COLO829 (cell line): ENCODE results near the gene CXADR.
A peak's percentile ranks its signal among the peaks of the same experiment; 100 is the strongest.
"Not testable (repeated sequence)": the region's sequence is repeated elsewhere in the genome, so short reads cannot be mapped to it uniquely, and the experiment has no call there.

Experiments used
- DNase-seq: peaks from one replicate; pipeline ENCODE4 v3.0.0; 2012; ENCODE audit warnings: low spot score

The CXADR gene

DNA sequence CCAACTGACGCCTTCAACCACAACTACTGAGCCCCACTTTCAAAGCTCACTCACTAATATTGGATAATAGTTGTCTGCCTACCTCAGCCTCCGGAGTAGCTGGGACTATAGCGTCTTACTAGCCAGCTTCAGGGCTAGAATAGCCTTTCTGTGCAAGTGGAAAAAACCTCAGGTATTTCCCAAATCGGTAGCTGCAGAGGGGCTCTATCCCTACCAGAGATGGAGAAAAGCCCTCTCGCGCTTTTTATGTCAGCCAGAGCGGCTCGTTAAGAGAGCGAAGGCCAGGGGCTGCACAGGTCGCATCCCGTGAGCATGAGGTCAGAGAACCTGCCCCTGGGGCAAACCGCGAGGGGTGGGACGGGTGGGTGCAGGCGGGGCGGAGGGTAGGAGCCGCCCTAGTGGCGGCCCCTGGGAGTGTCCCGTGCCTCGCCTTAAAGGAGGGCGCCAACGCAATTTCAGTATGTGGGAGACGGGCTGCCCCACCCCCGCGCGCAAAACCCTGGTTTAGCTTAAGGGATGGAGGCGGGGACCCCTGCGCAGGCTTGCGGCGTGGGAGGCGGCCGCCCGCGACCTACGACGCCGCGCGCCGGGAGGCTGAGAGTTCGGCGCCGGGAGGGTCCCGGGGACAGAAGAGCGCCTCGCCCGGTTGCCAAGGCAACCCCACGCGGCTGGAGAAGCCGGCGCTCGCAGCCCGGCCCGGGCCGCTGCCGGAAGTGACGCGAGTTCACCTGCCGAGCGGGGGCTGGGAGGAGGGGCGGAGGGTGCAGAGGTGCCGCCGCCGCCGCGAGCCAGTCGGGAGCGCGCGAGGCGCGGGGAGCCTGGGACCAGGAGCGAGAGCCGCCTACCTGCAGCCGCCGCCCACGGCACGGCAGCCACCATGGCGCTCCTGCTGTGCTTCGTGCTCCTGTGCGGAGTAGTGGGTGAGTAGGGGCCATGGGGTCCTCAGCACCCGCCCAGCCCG is at the start of gene CXADR:
TSS of gene CXADR (plus strand) at position 791 of the 961 bp plus-strand sequence. CDS start at position 878, 87 bp downstream.
- DNase-seq, result peak; percentile 51

DNA sequence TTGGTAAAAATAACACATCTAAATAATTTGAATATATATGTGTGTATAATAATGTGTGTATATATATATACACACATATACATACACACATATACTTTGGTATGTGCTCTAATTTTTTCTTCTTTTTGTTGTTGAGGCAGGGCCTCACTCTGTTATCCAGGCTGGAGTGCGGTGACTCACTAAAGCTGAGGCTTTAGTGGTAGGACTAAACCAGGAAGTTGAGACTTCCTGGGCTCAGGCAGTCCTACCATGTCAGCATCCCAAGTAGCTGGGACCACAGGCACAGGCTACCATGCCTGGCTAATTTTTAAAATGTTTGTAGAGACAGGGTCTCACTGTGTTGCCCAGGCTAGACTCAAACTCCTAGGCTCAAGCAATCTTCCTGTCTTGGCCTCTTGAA is 46.7 kb upstream of the CXADR start:
- DNase-seq, result no peak

DNA sequence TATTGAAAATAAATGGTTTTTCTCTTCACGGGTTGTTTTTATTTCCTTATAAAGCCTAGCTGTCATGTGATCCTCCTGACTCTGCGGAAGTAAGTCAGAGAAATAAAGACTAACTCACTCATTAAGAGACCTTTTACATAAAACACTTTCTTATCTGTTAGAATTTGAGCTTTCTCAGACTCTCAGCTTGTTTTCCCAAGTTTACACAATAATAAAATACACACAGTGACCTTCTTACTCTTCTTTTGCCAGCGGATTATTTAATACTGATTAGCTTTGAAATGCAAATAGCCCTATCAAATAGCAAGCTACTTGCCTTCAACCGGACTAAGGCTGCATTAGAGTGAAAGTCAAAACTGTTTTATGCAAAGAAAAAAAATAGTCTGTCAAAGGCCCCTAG is 45.5 kb upstream of the CXADR start:
- peak; percentile 4 for DNase-seq

DNA sequence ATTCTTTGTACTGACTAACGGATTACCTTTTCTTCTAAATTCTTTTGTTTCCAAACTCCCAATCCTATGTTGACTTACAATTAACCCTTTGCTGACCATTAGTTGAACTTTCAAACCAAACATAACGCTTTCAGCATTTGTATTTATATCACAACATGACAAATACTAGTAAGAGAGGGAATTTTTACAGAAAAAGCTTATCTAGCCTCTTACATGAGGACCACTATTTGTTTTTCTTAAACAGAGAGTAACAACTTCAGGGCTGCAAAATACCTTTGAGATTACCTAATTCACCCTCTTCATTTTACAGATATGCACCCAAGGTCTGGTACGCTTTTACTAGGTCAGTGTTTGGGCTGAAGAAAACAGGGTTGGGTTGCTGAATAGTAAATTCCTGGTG is 45.0 kb upstream of the CXADR start:
- DNase-seq, result no peak

DNA sequence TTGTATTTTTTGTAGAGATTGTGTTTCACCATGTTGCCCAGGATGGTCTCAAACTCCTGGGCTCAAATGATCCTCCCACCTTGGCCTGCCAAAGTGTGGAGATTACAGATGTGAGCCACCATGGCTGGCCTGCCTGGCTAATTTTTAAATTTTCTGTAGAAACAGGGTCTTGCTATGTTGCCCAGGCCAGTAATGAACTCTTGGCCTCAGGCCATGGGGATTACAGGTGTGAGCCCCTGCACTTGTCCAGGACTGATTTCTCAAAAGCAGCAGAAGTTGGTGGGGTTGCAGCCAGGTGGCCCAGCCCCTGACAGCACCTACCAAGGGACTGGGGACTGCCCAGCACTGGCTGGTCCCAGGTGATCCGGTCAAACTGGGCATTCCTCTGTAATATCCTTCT is 44.1 kb upstream of the CXADR start:
- no peak for DNase-seq

DNA sequence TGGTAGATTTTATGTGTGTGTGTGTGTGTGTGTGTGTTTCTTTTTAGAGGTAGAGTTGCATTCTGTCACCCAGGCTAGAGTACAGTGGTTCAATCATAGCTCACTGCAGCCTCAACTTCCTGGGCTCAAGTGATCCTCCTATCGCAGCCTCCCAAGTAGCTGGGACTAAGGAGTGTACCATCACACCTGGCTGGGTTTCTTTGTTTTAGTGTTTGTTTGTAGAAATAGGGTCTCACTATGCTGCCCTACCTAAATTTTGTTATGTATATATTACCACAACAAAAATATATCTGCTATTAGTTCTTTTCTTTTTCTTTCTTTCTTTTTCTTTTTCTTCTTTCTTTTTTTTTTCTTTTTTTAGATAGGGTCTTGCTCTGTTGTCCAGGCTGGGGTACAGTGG is 43.1 kb upstream of the CXADR start:
- DNase-seq, result no peak

DNA sequence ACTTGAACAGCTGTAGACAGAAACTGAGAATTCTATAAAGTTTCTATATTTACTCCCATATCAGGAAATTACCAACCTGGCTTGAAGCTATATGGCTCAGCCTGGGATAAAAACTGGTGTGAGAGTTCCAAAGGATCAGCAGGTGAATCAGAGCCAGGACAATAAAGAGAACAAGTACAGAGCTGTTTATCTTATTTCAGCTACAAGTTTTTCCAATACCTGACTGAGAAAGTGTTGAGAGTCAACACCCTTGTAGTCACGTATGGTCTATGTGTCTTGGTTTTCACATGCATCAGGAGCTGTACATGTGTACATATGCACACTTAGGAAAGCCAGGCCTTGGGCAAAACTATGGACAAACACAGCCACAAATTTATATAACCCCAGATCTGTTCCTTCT is 40.7 kb upstream of the CXADR start:
- DNase-seq, result no peak

DNA sequence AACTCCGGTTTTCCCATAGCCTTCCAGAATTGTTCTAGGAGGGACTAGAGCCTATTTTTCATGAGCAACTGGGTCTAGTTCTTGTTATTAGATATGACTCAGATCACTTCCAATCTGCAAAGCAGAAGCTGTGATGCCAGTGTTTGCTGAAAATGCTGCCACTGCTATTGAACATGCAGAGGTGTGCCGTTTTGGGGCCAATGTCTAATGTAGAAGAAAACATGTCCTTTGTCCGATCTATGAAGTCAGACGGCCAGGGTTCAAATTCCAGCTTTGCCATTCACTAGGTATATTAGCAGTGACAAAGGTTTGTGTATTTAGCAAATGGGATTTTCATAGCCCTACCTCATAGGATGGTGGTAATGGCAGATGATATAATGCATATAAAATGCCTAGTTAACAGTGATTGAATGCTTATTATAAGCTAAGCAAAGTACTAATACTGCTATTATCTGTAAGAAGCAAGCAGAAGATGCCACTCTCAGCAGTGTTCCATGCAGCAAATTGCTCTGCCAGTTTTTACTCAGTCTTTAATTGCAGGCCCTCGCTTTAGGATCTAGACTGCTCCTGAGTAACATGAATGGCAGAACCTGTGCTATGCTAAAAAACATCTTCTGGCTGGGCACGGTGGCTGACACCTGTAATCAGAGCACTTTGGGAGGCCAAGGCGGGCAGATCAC is 40.1 kb upstream of the CXADR start:
- no peak for DNase-seq

DNA sequence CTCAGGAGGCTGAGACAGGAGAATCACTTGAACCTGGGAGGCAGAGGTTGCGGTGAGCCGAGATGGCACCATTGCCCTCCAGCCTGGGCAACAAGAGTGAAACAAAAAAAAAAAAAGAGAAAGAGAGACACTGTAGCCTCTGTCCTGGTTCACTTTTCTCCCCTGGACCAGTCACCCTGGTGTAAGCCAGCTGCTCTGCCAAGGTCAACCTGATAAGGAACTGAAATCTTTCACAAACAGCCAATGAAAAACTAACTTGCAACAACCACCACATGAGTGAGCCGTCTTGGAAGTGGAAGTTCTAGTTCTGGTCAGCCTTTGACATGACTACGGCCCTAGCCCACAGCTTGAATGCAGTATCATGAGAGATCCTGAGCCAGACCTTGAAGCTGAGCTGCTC is 36.8 kb upstream of the CXADR start:
- no peak for DNase-seq

DNA sequence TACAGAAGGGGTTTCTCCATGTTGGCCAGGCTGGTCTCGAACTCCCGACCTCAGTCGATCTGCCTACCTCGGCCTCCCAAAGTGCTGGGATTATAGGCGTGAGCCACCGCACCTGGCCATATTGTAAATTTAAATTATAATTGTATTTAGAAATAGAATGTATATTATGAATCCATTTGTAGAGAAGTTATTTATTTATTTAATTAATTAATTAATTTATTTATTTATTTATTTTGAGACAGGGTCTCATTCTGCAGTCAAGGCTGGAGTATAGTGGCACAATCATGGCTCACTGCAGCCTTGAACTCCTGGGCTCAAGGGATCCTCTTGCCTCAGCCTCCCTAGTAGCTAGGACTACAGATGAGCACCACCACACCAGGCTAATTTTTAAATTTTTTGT is 34.7 kb upstream of the CXADR start:
- DNase-seq, result not testable (repeated sequence)

DNA sequence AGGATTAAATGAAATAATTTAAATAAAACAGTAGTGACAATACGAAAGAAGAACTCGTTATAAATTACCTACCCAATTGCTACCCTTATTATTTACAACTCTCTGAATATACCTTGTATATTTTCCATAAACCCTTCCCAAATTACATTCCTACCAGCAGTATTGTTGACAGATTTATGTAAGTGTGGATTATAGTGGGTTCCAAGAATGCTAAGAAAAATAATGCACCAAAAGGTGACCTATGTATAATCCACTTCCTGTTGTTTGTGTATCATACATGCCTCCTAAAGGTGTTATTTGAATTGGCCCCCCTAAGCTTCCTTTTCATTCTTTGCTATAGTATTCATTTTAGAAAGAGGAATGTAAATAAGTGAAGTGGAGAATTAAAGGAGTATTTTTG is 33.2 kb upstream of the CXADR start:
- no peak for DNase-seq

DNA sequence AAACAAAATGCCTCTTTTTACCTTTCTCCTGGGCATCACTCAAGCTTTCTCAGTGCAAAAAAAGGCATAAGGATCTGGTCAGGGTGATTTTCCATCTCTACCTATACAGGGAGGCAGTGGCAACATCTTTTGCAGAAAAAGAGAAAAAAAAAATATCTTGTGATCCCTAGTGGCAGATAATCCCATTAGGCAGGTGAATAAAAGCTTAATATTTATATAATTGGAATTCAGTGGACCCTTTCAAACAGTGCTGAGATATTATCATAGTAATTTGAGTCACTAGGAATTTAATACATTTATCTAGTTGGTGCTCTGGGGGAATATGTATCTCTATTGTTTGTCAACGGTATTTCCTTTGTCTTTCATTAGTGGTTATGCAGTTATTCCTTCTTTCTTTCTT is 29.9 kb upstream of the CXADR start:
- no peak for DNase-seq

DNA sequence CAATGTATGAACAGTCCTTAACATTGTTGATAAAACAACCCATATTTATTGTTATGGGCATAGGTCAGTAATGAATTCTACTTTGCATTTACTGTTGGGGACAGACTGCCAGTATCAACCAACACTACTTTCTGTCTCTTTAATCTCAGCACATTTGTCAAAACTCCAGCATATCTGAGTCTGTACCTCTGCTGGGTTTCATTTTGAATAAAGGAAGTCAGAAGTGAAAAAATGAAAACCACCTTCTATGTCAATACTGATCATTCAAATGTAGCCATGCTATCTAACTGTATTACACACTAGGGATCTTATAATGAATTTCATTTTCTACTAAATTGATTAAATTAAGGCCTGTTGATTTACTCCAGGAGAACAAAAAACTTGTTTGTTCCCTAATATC is 24.2 kb upstream of the CXADR start:
- DNase-seq, result no peak

DNA sequence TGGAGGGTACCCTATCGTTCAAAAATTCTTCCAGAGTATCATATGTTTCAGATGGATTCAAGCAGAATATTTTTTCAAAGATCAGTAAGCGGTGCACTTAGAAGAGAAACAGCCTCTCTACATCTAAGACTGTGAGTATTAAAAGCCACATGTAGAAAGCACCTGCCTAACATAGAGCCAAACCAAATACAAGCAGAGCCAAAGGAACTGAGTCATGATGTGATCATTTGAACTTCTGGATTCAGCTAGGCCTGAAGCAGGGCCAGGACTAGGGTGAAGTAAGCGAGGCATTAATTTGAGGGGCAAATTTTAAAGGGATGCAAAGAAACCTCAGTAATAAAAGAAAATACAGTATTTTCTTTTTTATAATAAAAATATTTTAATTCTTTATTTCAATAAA is 23.3 kb upstream of the CXADR start:
- not testable (repeated sequence) for DNase-seq

DNA sequence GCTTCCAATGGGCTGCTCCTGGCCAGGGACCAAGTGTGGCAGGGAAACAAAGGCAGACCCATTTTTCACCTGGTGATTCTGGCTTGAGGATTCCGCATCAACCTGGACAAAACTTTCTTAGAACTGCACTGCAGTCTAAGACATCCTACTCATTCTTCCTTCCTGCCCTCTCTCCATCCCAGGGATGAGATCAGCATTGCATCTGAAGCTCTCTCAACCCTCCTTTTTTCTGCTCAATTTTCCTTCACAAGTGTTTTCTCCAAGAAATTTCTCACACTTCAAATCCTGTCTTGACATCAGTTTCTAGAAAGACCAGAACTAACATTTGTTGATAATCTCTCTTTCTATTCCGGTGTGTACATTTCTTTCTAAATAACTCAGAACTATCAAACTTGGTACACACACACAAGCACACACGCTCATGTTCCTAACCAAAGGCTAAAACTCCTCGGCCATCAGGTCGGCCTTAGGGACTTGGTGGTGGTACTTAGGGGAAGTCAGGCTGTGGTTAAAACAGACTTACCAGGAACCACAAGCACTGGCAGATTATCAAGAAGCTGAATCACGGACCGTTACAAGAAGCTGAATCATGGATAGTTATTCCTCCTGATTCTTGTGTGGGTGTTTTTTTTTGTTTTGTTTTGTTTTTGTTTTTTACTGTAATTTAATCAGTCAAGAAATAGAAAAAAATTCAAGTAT is 21.0 kb upstream of the CXADR start:
- peak; percentile 51 for DNase-seq

DNA sequence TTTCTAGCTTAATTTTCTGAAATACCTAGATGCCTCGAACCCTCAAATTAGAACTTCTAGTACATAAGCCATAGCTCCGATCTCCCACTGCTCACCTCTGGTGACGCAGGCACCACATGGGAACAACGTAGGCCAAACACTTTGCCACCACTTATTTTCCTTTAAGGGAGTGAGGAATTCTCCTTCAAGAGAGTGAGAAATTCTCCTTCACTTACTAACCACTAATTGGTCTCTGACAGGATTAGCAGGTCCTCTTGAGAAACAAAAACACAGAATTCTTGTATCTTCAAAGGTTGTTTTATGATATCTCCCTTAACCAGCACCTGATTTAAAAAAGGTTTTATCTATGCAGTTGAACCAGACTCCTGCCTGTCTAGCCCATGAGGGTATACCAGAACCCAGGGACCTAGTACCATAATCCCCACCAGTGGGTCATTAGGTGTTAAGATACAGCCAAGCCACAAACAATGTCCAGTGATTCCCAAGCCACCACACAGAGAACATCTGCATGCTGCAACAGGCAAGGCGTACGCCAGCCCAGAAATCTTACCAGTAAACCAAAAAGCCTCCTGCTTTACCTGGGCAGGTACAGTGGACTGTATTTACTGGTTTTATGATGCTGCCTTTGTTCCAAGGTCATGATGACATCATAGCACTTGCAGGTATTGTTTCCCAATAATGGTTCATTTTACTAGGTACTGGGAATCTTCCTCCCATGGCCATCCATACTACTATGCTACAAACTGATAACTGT is 20.3 kb upstream of the CXADR start:
- no peak for DNase-seq

DNA sequence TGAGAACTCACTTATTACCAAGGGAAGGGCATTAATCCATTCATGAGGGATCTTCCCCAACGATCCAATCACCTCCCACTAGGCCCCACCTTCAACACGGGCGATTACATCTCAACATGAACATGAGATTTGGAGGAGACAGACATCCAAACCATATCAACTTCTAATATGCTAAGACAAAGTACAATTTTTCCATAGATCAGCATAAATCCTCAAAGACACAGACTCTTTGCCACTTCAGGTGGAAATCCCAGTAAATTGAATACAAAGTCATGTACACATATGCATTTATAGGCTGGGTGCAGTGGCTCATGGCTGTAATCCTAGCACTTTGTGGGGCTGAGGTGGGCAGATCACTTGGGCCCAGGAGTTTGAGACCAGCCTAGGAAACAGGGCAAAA is 18.8 kb upstream of the CXADR start:
- no peak for DNase-seq

DNA sequence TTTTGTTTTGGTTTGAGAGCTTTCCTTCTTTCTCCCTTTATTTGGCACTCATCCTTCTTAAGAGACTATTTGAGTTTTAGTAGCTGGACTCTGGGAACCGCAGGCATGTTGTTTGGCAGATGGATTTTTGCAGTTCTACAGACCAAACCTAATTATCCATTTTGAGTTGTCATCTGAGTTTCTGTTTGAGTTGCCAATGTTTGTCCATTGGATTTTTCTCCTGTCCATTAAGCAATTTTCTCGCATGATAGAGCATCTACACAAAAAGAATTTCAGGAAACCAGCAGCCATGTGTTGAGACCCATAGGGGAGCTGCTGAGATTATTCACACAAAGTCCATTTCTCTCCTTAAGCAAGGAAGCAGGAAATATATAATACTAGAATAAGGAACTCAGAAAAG is 17.2 kb upstream of the CXADR start:
- DNase-seq, result no peak

DNA sequence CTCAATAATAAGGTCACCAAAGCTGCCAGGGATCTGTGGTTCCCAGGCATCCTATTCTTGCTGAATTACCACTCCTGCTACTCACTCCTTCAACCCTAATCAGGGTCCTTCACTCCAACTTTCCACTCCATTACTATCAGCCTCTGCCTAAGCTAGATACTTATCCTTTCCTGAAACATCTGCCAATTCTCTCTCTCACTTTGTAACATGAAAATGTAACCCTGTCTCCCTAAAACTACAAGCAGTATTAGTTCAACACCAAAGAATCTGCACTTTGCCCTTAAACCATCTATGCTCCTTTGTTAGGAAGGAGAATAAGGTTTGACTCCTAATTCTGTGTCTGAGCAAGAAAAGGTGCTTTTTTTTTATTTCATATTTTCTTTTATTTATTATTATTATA is 15.5 kb upstream of the CXADR start:
- DNase-seq, result no peak

DNA sequence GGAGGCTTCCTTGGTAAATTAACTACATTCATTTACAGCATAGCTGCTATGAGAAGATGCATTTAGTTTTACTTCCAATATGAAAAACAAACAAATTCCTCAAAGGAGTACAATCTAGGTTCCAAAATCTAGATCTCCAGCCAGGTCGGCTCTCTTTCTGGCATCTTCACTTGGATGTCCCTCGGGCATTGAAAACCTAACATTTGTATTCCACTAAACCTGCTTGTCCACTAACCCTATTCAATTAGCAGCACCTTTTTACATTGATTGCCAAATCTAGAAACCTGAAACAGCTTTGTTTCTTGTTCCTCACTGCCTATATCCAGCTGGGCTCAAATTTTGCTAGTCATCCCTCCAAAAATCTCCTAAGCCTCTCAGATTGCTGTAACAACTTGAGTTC is 14.3 kb upstream of the CXADR start:
- no peak for DNase-seq

DNA sequence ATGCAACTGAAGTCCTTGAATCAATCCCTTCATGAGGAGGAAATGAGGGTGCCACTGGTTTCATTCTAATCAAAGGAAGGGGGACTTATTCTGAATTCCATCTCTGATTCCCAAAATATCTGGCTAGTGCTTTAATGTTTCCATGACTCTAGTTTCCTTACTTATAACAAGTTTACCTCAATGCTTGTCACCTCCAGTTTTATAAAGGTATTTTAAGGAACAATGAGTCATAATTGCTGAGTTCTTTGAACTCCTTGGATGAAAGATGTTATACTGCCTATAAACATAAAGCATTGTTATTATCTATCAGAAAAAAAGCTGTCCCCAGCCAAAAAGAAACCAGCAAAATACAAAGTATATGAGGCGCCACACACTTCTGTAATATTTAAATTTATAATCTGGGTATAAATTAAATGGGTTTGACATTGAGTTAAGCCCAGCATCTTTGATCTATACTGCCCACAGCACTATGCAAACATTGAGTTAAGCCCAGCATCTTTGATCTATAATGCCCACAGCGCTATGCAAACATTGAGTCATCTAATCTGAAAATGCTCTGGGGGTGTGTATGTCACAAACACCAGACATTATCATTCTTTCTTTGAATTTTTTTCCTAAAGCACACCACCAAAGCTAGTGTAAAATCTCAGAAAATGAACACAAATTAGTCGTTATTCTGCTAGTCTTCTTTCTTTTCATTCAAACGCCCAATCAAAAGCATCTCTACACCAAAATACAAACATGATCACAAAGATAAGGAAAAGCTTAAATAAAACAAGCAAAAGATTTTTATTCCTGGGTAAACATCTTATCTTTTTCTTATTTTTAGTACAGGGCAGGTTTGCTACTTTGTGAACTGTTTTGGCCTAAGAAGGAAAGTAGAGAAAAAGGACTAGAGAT is 11.5 kb upstream of the CXADR start:
- no peak for DNase-seq
